Measurements from ENCODE around the gene WDR7.

WDR7 gene

GRCh38 chr18:56937874-56938430 is 286.8 kb downstream of the WDR7 start:
- DNase-seq (ENCODE audit: low read depth in 2 of 2), result no peak

DNA sequence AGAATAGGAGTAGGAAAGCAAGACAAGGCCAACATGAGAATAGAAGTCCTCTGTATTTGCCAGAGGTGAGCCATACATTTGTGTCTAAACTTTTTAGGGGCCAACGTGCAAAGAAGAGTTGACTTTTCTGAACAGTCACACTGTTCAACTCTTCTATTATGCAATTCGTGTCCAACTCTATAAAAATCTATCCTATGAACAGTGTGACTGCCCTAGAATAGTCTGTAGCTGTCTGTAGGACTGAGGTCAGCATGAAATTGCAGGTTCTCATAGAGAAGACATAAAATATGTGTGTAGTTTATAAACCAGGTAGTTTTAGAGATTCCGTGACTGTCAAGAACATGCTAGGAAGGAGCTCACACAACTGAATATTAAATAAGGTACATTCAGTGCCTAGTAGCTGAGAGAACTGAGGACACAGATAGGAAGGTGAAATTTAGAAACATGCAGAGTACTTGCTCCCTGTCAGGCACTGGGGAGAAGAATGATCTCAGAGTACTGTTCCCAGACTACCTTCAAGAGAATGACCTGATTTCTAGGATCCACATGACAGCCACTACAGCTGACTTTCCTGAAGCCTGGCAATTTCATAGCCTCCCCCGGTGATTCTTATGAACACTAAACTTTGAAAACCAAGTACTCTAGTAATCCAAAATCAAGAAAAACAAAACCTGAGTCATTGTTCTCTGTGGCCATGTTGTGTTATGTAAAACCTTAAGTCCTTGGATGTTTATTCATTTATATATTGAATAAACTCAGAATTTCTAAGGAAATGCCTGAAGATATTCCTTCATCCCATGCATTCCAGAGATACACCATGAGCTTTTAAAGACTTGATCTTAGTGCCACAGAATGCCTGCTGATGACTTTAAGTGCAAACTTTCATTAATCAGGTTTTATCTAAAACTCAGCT is 294.3 kb downstream of the WDR7 start:
- no peak for DNase-seq (ENCODE audit: low read depth in 2 of 2)

DNA sequence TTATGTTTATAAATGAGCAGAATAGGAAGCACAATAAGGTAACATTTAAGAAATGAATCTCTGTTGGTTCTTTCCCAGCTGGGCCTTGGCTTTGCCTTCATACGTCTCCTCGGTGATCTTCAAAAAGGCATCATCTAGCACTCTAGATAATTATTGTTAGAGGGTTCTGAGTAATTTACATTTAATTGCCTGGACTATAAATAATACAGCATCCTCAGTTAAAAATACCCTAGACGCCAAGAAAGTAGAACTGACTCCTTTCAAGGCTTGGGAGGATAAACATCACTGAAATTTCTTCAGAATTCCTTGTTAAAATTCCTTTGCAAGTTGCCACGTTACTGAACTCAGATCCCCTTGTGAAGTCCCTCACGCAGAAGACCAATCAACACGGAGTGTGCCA is 296.1 kb downstream of the WDR7 start:
- no peak for DNase-seq (ENCODE audit: low read depth in 2 of 2)

DNA sequence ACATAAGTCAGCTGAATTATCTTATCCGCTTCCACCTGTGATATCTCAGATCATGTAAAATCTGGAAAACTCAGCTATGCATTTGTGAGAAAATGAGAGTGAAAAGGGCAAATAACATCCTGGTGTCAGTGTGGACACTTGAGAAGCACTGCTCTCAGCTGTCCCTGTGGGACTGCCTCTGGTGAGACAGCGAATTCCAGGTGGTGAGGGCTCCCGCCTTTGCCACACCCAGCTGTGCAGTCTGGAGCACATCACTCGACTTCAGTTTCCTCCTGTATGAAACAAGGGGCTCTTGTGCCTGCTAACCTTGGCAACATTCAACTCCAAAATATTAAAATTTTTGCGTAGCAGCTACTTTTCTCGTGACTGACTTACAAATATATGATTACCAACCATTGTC is 300.9 kb downstream of the WDR7 start:
- no peak for DNase-seq (ENCODE audit: low read depth in 2 of 2)

- DNase-seq (ENCODE audit: low read depth in 2 of 2), result no peak
Measured at GRCh38 chr18:56953428-56954198, 302.5 kb downstream of the WDR7 start.

- DNase-seq (ENCODE audit: low read depth in 2 of 2), result no peak
Measured at GRCh38 chr18:56955490-56955889, 304.3 kb downstream of the WDR7 start.

DNA sequence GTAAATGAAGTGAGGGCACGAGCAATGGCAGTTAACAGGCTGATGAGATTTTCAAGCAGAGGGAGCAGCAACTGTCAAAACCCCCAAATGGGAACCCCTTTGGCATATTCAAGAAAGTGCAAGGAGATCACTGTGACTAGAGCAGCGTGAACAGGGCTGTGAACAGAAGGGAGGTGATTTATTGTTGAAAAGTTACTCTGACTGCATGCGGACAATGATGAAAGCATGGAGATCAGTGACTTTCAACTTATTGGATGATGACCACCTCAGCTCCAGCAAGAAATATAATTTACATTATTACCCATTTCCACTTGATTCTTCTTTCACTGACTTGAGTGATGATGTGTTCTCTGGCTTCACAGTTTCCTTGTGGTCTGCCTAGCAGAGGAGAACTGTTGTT is 308.0 kb downstream of the WDR7 start:
- DNase-seq (ENCODE audit: low read depth in 2 of 2), result no peak

DNA sequence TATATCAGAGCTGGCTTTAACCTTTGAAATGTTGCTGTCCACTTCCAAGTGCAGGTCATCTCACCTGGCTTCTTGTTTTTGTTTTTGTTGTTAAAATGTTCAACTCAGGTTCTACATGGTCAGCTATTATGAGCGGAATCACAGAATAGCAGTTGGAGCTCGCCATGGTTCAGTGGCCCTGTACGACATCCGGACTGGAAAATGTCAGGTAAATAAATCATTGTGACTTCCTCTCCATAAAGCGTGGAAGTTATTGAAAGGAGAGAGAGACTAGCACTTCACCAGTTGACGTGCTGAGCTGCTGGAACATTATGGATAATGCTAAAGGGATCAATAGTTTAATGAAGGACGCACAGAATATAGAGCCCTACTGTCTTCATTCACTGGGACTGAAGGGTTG is 311.2 kb downstream of the WDR7 start:
- no peak for DNase-seq (ENCODE audit: low read depth in 2 of 2)

DNA sequence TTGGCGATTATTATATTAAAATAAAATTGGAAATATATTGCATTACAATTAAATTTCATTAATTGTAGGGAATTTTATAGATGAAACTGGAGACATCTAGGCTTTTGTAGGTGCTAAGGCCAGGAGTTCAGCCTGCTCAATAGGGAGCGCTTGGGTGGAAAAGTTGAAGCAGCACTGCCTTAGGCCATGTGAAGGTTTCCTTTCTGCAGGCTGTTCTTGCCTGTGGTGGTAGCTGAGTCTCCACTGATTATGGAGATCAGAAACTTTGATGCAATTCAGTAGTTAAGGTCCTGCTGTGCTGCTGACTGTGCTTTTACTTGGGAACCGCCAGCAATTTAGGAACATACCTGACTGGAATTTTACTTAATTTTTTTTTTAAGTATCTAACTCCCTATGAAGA is 315.9 kb downstream of the WDR7 start:
- DNase-seq (ENCODE audit: low read depth in 2 of 2), result no peak

GRCh38 chr18:56973487-56973886 is 322.3 kb downstream of the WDR7 start:
- no peak for DNase-seq (ENCODE audit: low read depth in 2 of 2)

- no peak for DNase-seq (ENCODE audit: low read depth in 2 of 2)
Measured at GRCh38 chr18:56974141-56974540, 323.0 kb downstream of the WDR7 start.

DNA sequence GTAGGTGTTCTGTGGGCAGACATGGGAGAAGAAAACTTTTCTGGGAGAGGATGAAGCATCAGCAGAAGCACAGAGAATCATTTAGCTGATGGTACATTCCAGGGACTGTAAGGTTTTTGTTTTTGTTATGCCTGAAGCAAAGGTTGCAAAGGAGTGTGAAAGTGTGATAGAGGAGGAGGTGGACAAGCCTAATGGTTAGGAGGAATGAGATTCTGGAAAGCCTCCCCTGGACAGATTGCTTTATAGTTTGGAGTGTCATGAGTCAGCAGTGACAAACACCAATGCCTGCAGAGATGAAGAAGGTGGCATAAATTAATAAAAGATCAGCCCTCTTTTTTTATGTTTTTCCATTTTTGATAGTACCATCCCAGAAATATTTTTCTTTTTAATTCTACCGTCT is 324.1 kb downstream of the WDR7 start:
- no peak for DNase-seq (ENCODE audit: low read depth in 2 of 2)

GRCh38 chr18:56977309-56977708 is 326.1 kb downstream of the WDR7 start:
- DNase-seq (ENCODE audit: low read depth in 2 of 2), result no peak

DNA sequence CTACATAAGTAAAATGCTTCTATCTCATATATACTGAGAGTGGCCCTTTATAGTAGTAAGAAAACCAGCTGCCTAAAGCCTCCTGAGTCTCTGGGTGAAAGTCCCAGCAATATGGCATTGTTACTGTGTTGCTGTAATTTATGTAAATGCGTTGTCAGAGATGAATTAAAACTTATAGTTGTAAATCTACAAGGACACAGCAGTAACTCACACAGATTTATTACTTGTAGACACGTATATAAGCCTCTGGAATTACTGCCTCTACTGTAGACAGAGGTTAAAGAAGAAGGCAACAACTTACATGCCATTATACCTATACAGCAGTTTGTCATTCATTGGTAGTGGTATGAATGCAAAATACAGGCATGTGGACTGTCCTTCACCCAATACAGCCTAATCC is 326.6 kb downstream of the WDR7 start:
- no peak for DNase-seq (ENCODE audit: low read depth in 2 of 2)

GRCh38 chr18:56980151-56980550 is 329.0 kb downstream of the WDR7 start:
- no peak for DNase-seq (ENCODE audit: low read depth in 2 of 2)

- no peak for DNase-seq (ENCODE audit: low read depth in 2 of 2)
Measured at GRCh38 chr18:56982766-56983165, 331.6 kb downstream of the WDR7 start.

DNA sequence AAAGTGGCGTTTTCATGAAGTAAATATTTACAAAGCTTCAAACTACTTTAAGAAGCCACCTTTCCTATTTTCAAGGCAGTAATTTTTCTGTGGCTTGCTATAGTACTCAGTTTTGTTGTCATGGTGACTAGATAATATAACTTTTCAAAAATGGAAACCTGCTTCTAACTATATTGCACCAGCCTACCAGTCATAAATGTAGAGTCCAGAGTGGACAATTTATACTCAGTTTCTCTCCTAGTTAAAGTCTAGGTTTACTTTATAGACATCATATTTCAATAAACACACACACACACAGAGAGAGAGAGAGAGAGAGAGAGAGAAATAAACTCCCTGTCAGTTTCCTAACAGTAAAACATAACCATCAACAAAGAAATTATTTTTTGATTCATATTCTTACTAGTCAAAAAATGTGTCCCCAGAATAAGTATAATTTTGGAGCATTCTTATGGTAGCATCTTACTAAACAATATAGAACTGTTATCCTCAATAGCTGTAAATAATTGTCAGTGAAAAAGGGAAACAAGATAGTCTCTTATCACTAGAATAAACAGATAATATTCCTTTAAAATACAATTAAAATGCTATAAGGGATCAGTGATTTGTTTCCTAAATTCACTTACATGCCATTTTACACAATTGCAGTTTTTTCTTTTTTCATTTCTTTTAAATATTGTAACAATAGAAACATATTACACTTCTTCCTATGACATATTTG is 332.3 kb downstream of the WDR7 start:
- DNase-seq (ENCODE audit: low read depth in 2 of 2), result no peak

DNA sequence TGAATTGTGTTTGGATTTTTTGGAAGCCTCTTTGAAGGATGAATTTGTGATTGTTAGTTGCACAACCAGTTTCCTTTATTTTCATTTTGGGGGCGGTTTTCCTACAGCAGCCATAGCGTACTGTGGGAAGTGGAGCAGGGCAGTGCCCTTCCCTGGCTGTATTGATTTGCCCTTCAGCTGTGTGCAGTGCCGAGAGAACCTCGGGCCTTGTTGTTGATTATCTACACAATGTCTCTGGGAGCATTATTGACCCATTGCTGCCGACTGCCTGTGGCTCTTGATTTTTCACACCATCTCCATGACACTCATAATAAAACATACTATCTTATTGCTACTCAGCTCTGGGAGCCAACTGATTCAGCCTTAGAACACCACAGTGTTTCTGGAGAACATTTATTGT is 333.6 kb downstream of the WDR7 start:
- no peak for DNase-seq (ENCODE audit: low read depth in 2 of 2)

DNA sequence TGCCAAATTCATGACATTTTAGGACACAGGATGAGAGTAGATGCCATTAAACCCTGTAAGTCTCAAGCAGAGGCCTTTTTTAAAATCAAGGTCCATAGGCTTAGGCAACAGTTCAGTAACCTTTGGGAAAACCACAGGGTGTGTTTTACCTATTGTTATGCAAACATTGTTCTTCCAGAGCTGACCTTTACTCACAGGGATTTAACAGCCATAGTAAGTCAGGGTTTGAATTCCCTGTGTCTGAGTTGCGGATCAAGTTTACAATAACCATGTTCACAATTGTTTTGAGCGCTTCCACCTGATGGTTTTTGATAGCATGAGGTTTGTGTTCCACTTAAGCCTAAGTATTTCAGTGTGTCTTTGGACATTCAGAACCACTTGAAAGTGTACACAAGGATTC is 335.7 kb downstream of the WDR7 start:
- DNase-seq (ENCODE audit: low read depth in 2 of 2), result no peak

DNA sequence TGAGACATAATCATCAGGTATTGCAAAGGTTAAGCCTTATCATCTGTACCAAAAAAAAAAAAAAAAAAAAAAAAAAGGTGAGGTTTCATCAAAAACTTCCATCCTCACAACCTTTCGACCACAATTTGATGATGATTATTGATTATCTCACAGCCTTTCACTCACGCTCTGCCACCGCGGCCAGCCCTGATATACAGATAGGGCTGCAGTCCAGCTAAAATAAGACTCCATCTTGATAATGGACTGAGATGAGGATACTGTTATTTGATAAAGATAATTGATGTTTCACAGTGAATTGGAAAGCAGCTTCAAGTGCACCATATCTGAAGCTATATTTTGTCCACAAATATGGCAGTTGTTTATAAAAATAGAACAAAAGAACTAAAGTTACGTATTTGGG is 336.1 kb downstream of the WDR7 start:
- DNase-seq (ENCODE audit: low read depth in 2 of 2), result no peak

- DNase-seq (ENCODE audit: low read depth in 2 of 2), result no peak
Measured at GRCh38 chr18:56988022-56988421, 336.9 kb downstream of the WDR7 start.

DNA sequence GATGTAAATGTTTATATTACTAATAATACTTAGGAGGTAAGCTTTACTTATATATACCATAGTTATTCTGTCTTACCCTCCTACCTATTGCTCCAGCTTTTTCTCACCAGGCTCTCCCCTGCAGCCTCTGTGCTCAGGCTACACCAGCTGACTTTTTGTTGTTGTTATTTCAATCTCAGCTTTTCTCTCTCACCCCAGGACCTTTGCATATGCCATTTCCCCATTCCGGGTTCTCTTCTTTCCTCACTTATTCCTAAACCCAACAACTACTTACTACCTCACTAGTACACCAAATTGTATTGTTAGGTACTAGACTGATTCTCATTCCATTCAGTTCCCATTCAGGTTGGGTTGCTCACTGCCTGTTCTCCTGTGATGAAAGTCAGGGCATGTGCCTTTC is 339.5 kb downstream of the WDR7 start:
- DNase-seq (ENCODE audit: low read depth in 2 of 2), result no peak

Measured in fibroblast of skin of left quadriceps (primary cell).